GM23338 (cell line): ENCODE data around the gene SPCS2. TPM values are rescaled to one million over a fixed set of nuclear protein-coding genes. Genes with fewer than 3 reads are reported as not detected.

ENCODE experiments used
- ATAC-seq: fragments of 200-7000 bp; cut with Tn5 transposase; 3 replicates; pipeline ENCODE4 v1.9.1; 2020
- DNase-seq: peaks from one replicate; pipeline ENCODE4 v3.0.0-alpha.2; 2015; ENCODE audit warnings: low spot score
- H2AFZ ChIP-seq: fragments of 200-600 bp; sonication (generic); 2 replicates; pipeline ENCODE4 v1.8.0; 2016; ENCODE audit warnings: antibody characterized with exemption, mild to moderate bottlenecking, moderate library complexity
- H3F3A ChIP-seq: fragments of 200-600 bp; sonication (generic); replicated peaks from 2 replicates; pipeline ENCODE4 v1.8.0; 2017; ENCODE audit warnings: antibody characterized with exemption, mixed run types, low read depth
- H3K27ac ChIP-seq: fragments of 200-600 bp; sonication (generic); 2 replicates; pipeline ENCODE4 v1.6.1; 2016; ENCODE audit warnings: low read depth
- H3K27me3 ChIP-seq: fragments of 200-600 bp; sonication (generic); 2 replicates; pipeline ENCODE4 v1.8.0; 2016; ENCODE audit warnings: mild to moderate bottlenecking, mixed run types, moderate library complexity; ENCODE audit not compliant: insufficient read depth
- H3K36me3 ChIP-seq: fragments of 200-600 bp; sonication (generic); 2 replicates; pipeline ENCODE4 v1.8.0; 2016; ENCODE audit warnings: mild to moderate bottlenecking; ENCODE audit not compliant: insufficient read depth
- H3K4me1 ChIP-seq: fragments of 200-600 bp; sonication (generic); 2 replicates; pipeline ENCODE4 v1.8.0; 2016; ENCODE audit warnings: mild to moderate bottlenecking, moderate library complexity; ENCODE audit not compliant: insufficient read depth
- H3K4me2 ChIP-seq: fragments of 200-600 bp; sonication (generic); 2 replicates; pipeline ENCODE4 v1.7.1; 2017; ENCODE audit warnings: mixed run types
- H3K4me3 ChIP-seq: fragments of 200-600 bp; sonication (generic); 2 replicates; pipeline ENCODE4 v1.6.1; 2016; ENCODE audit warnings: mixed run types
- H3K79me2 ChIP-seq: fragments of 200-600 bp; sonication (generic); replicated peaks from 2 replicates; pipeline ENCODE4 v1.8.0; 2017; ENCODE audit warnings: mild to moderate bottlenecking; ENCODE audit not compliant: insufficient read depth
- H3K9me2 ChIP-seq: fragments of 200-600 bp; sonication (generic); 2 replicates; pipeline ENCODE4 v1.8.0; 2017; ENCODE audit not compliant: insufficient read depth
- H4K20me1 ChIP-seq: fragments of 200-600 bp; sonication (generic); replicated peaks from 2 replicates; pipeline ENCODE4 v1.8.0; 2017; ENCODE audit warnings: mild to moderate bottlenecking; ENCODE audit not compliant: insufficient read depth
- H3K27ac Mint-ChIP-seq: 2 replicates; pipeline ENCODE4 v1.8.0; 2020; ENCODE audit warnings: inconsistent platforms, mild to moderate bottlenecking, moderate library complexity, mixed read lengths
- H3K27me3 Mint-ChIP-seq: 3 replicates; pipeline ENCODE4 v1.8.0; 2022; ENCODE audit warnings: low read depth, mild to moderate bottlenecking, moderate library complexity, mixed read lengths, inconsistent platforms; ENCODE audit not compliant: insufficient read depth, poor library complexity
- H3K36me3 Mint-ChIP-seq: 3 replicates; pipeline ENCODE4 v1.8.0; 2021; ENCODE audit warnings: low read depth, mild to moderate bottlenecking, inconsistent platforms, moderate library complexity, mixed read lengths
- H3K4me1 Mint-ChIP-seq: 3 replicates; pipeline ENCODE4 v1.8.0; 2020; ENCODE audit warnings: mild to moderate bottlenecking, inconsistent platforms, mixed read lengths
- H3K4me3 Mint-ChIP-seq: 3 replicates; pipeline ENCODE4 v1.8.0; 2021; ENCODE audit warnings: moderate library complexity, mild to moderate bottlenecking, inconsistent platforms, mixed read lengths
- H3K9me3 Mint-ChIP-seq: 3 replicates; pipeline ENCODE4 v1.8.0; 2020; ENCODE audit warnings: moderate library complexity, mild to moderate bottlenecking, inconsistent platforms, mixed read lengths
- CREB1 ChIP-seq: fragments of 250-450 bp; sonication (Bioruptor Pico); IDR thresholded peaks from 2 replicates; pipeline ENCODE4 v1.5.0; 2020; ENCODE audit warnings: low read depth, mild to moderate bottlenecking, moderate library complexity
- CTCF ChIP-seq, 2 experiments: fragments of 200-600 bp in 1 of 2; sonication (generic) in 1 of 2; conservative IDR thresholded peaks; 2 replicates each; pipeline versions ENCODE4 v1.5.1 to v1.6.1; 2016 to 2017; ENCODE audit warnings: antibody characterized with exemption in 2 of 2, low read depth in 2 of 2, mild to moderate bottlenecking in 2 of 2, moderate library complexity in 1 of 2
- ETS1 ChIP-seq: IDR thresholded peaks from 2 replicates; pipeline ENCODE4 v1.6.1; 2016; ENCODE audit warnings: antibody characterized with exemption
- EZH2 ChIP-seq: fragments of 200-600 bp; sonication (generic); IDR thresholded peaks from one replicate; pipeline ENCODE4 v1.8.0; 2017; ENCODE audit warnings: antibody characterized with exemption, mild to moderate bottlenecking, low read depth; ENCODE audit not compliant: unreplicated experiment
- EZH2phosphoT487 ChIP-seq: fragments of 200-600 bp; sonication (generic); IDR thresholded peaks from one replicate; pipeline ENCODE4 v1.8.1; 2018; ENCODE audit warnings: antibody characterized with exemption; ENCODE audit not compliant: unreplicated experiment
- JUNB ChIP-seq: IDR thresholded peaks from one replicate; pipeline ENCODE4 v1.6.1; 2016; ENCODE audit warnings: antibody characterized with exemption; ENCODE audit not compliant: unreplicated experiment
- NANOG ChIP-seq: IDR thresholded peaks from 2 replicates; pipeline ENCODE4 v1.6.1; 2016; ENCODE audit warnings: antibody characterized with exemption, borderline replicate concordance
- POLR2AphosphoS5 ChIP-seq: IDR thresholded peaks from 2 replicates; pipeline ENCODE4 v1.6.1; 2016; ENCODE audit warnings: antibody characterized with exemption, low read depth
- REST ChIP-seq: IDR thresholded peaks from one replicate; pipeline ENCODE4 v1.6.1; 2018; ENCODE audit warnings: antibody characterized with exemption; ENCODE audit not compliant: unreplicated experiment
- STAT1 ChIP-seq: IDR thresholded peaks from one replicate; pipeline ENCODE4 v1.6.1; 2016; ENCODE audit warnings: antibody characterized with exemption; ENCODE audit not compliant: unreplicated experiment
- ZNF114 ChIP-seq: fragments of 250-450 bp; sonication (Bioruptor Pico); IDR thresholded peaks from 2 replicates; pipeline ENCODE4 v1.5.0; 2020; ENCODE audit warnings: mild to moderate bottlenecking, moderate library complexity
- ZNF331 ChIP-seq: fragments of 250-450 bp; sonication (Bioruptor Pico); IDR thresholded peaks from 2 replicates; pipeline ENCODE4 v1.5.0; 2020; ENCODE audit warnings: low read depth, mild to moderate bottlenecking, moderate library complexity
- ZNF462 ChIP-seq: fragments of 250-450 bp; sonication (Bioruptor Pico); IDR thresholded peaks from 2 replicates; pipeline ENCODE4 v1.5.0; 2020; ENCODE audit warnings: mild to moderate bottlenecking, moderate library complexity
- polyA plus RNA-seq: library from polyadenylated mRNA; unstranded; fragments of >200 nt; fragmentation: Nextera tagmentation; extraction: Ambion mirVana; gene quantifications from 2 replicates; pipeline ENCODE4 v1.2.1, GENCODE V29; 2016
- total RNA-seq: library from RNA; depleted of rRNA; stranded (reverse); fragments of >200 nt; shearing (Covaris generic); gene quantifications from 2 replicates; pipeline ENCODE4 v1.2.3, GENCODE V29; 2014

Gene SPCS2
- total and polyA plus RNA-seq, 2 experiments from 2014 or later = 115 to 334 TPM

GRCh38 chr11:74927496-74927895 is 21.6 kb upstream of the SPCS2 start:
- Mint-ChIP-seq H3K27ac (no peak overlapping the region), H3K9me3 (no peaks in the 10 kb centered on the region), H3K36me3 (no peaks in the 10 kb centered on the region), H3K4me1 (no peaks in the 10 kb centered on the region), H3K4me3 (no peak overlapping the region), H3K27me3 (no peaks in the 10 kb centered on the region)
- TF ChIP-seq ZNF331 (CRISPR knock-in tag) (no peak), CTCF (conservative IDR thresholded peaks at IDR 0.05; ENCODE audit: low read depth in 2 of 2) (no peak), ETS1 (no peak), POLR2AphosphoS5 (no peak), NANOG (no peak), REST (no peak), EZH2phosphoT487 (no peak), EZH2 (no peak), ZNF462 (CRISPR knock-in tag) (no peak), STAT1 (no peak), ZNF114 (no peak), CREB1 (CRISPR knock-in tag) (no peak), JUNB (no peak)
- Histone ChIP-seq H3K79me2 (no peaks in the 10 kb centered on the region), H3K4me1 (no peaks in the 10 kb centered on the region), H2AFZ (no peak overlapping the region), H3K36me3 (no peaks in the 10 kb centered on the region), H3K4me3 (no peak overlapping the region), H3K27me3 (no peaks in the 10 kb centered on the region), H3K9me2 (no peaks in the 10 kb centered on the region), H3K27ac (no peak overlapping the region), H4K20me1 (no peaks in the 10 kb centered on the region), H3F3A (no peaks in the 10 kb centered on the region), H3K4me2 (no peak overlapping the region)
- ATAC-seq = no peak
- no peak for DNase-seq
